ENCODE data around the gene CA11. TPM values are rescaled to one million over a fixed set of nuclear protein-coding genes. Genes with fewer than 3 reads are reported as not detected.

CA11 gene
- total RNA-seq, 2 donors from 2014 or later: 10.5 to 11.9 TPM

GRCh38 chr19:48616491-48617056 is 29.4 kb downstream of the CA11 start:
- Mint-ChIP-seq H3K4me1 (ENCODE audit: low read depth) (peaks cover 44% of the 10 kb centered on the region), H3K9me3 (no peaks in the 10 kb centered on the region), H3K36me3 (ENCODE audit: insufficient read depth in 2 of 2) (peaks cover 14 to 30% of the 10 kb centered on the region in 2 donors), H3K27ac (peak overlapping the region; percentile 99), H3K27me3 (ENCODE audit: low read depth) (no peaks in the 10 kb centered on the region), H3K4me3 (peak overlapping the region; percentile 100)
- no peak for DNase-seq
- no peak for ATAC-seq (replicated peaks in 1 of 2)

GRCh38 chr19:48616041-48616436 is 29.9 kb downstream of the CA11 start:
- peak overlapping the region; percentile 12 for H3K27ac Mint-ChIP-seq
- no peak for DNase-seq
- peaks cover 14 to 27% of the 10 kb centered on the region in 2 donors for H3K36me3 Mint-ChIP-seq (ENCODE audit: insufficient read depth in 2 of 2)
- H3K4me3 Mint-ChIP-seq: peak overlapping the region; percentile 100
- no peaks in the 10 kb centered on the region for H3K27me3 Mint-ChIP-seq (ENCODE audit: low read depth)
- peaks cover 40% of the 10 kb centered on the region for H3K4me1 Mint-ChIP-seq (ENCODE audit: low read depth)
- H3K9me3 Mint-ChIP-seq: no peaks in the 10 kb centered on the region
- no peak for ATAC-seq (replicated peaks in 1 of 2)

- Mint-ChIP-seq H3K4me1 (ENCODE audit: low read depth) (peaks cover 39% of the 10 kb centered on the region), H3K4me3 (peak overlapping the region in 1 of 2 donors; percentile 52), H3K9me3 (no peaks in the 10 kb centered on the region), H3K27ac (no peak overlapping the region), H3K27me3 (ENCODE audit: low read depth) (no peaks in the 10 kb centered on the region), H3K36me3 (ENCODE audit: insufficient read depth in 2 of 2) (peaks cover 14 to 27% of the 10 kb centered on the region in 2 donors)
- ATAC-seq (replicated peaks in 1 of 2) (no peak), DNase-seq (no peak)
These were observed 30.6 kb downstream of the CA11 start for GRCh38 chr19:48615231-48616040.

- H3K27ac Mint-ChIP-seq: peak within 1 kb of the TSS; percentile 14
These were observed 31.4 kb downstream of the CA11 start, which contains the start of gene FAM83E for GRCh38 chr19:48614436-48615230. TSS of gene FAM83E (minus strand) at chr19:48615076. CDS start at chr19:48613372, 1,704 bp downstream.

GRCh38 chr19:48613852-48614435 is 32.0 kb downstream of the CA11 start:
- DNase-seq: no peak
- ATAC-seq (replicated peaks in 1 of 2): peak in 1 of 2 donors; percentile 12
- H3K4me1 Mint-ChIP-seq (ENCODE audit: low read depth): peaks cover 28% of the 10 kb centered on the region
- H3K9me3 Mint-ChIP-seq: no peaks in the 10 kb centered on the region
- no peak overlapping the region for H3K4me3 Mint-ChIP-seq
- peak overlapping the region; percentile 14 for H3K27ac Mint-ChIP-seq
- no peaks in the 10 kb centered on the region for H3K27me3 Mint-ChIP-seq (ENCODE audit: low read depth)
- H3K36me3 Mint-ChIP-seq (ENCODE audit: insufficient read depth in 2 of 2): peaks cover 10 to 25% of the 10 kb centered on the region in 2 donors

More at GRCh38 chr19:48614436-48615230, 31.4 kb downstream of the CA11 start, which contains the start of gene FAM83E:
- H3K4me3 Mint-ChIP-seq: peak within 1 kb of the TSS in 1 of 2 donors; percentile 52
- H3K4me1 Mint-ChIP-seq (ENCODE audit: low read depth): peaks cover 31% of the 10 kb centered on the region
- no peaks in the 10 kb centered on the region for H3K9me3 Mint-ChIP-seq
- DNase-seq (no peak), ATAC-seq (replicated peaks in 1 of 2) (no peak)
- peaks cover 12 to 27% of the 10 kb centered on the region in 2 donors for H3K36me3 Mint-ChIP-seq (ENCODE audit: insufficient read depth in 2 of 2)
- H3K27me3 Mint-ChIP-seq (ENCODE audit: low read depth): no peaks in the 10 kb centered on the region

GRCh38 chr19:48613024-48613851 is 32.7 kb downstream of the CA11 start:
- peaks cover 23% of the 10 kb centered on the region for H3K4me1 Mint-ChIP-seq (ENCODE audit: low read depth)
- no peaks in the 10 kb centered on the region for H3K27me3 Mint-ChIP-seq (ENCODE audit: low read depth)
- no peaks in the 10 kb centered on the region for H3K9me3 Mint-ChIP-seq
- H3K27ac Mint-ChIP-seq: no peak overlapping the region
- no peak overlapping the region for H3K4me3 Mint-ChIP-seq
- H3K36me3 Mint-ChIP-seq (ENCODE audit: insufficient read depth in 2 of 2): peaks cover 5 to 20% of the 10 kb centered on the region in 2 donors
- no peak for DNase-seq
- peak in 1 of 2 donors; percentile 17 for ATAC-seq (replicated peaks in 1 of 2)

GRCh38 chr19:48611872-48612271 is 34.1 kb downstream of the CA11 start:
- DNase-seq (no peak), ATAC-seq (replicated peaks in 1 of 2) (no peak)
- H3K4me3 Mint-ChIP-seq: no peak overlapping the region
- H3K27me3 Mint-ChIP-seq (ENCODE audit: low read depth): no peaks in the 10 kb centered on the region
- H3K4me1 Mint-ChIP-seq (ENCODE audit: low read depth): peaks cover 9% of the 10 kb centered on the region
- peaks cover 5 to 12% of the 10 kb centered on the region in 2 donors for H3K36me3 Mint-ChIP-seq (ENCODE audit: insufficient read depth in 2 of 2)
- no peaks in the 10 kb centered on the region for H3K9me3 Mint-ChIP-seq
- peak overlapping the region; percentile 68 for H3K27ac Mint-ChIP-seq

- no peaks in the 10 kb centered on the region for H3K36me3 Mint-ChIP-seq (ENCODE audit: insufficient read depth in 2 of 2)
These were observed 36.3 kb downstream of the CA11 start for GRCh38 chr19:48609571-48610108.

GRCh38 chr19:48608798-48609263 is 37.2 kb downstream of the CA11 start:
- ATAC-seq (replicated peaks in 1 of 2) (peak; percentile 50 to 73), DNase-seq (peak; percentile 54 to 59)
- no peak overlapping the region for H3K27ac Mint-ChIP-seq
- H3K36me3 Mint-ChIP-seq (ENCODE audit: insufficient read depth in 2 of 2): no peaks in the 10 kb centered on the region
- no peaks in the 10 kb centered on the region for H3K27me3 Mint-ChIP-seq (ENCODE audit: low read depth)
- no peaks in the 10 kb centered on the region for H3K4me1 Mint-ChIP-seq (ENCODE audit: low read depth)
- H3K4me3 Mint-ChIP-seq: peak overlapping the region in 1 of 2 donors; percentile 22
- no peaks in the 10 kb centered on the region for H3K9me3 Mint-ChIP-seq

More at GRCh38 chr19:48609571-48610108, 36.3 kb downstream of the CA11 start:
- no peak for DNase-seq
- Mint-ChIP-seq H3K27ac (no peak overlapping the region), H3K9me3 (no peaks in the 10 kb centered on the region), H3K4me3 (no peak overlapping the region), H3K27me3 (ENCODE audit: low read depth) (no peaks in the 10 kb centered on the region), H3K4me1 (ENCODE audit: low read depth) (no peaks in the 10 kb centered on the region)
- ATAC-seq (replicated peaks in 1 of 2): no peak

- Mint-ChIP-seq H3K9me3 (no peaks in the 10 kb centered on the region), H3K27me3 (ENCODE audit: low read depth) (no peaks in the 10 kb centered on the region), H3K27ac (no peak overlapping the region), H3K36me3 (ENCODE audit: insufficient read depth in 2 of 2) (no peaks in the 10 kb centered on the region), H3K4me3 (no peak overlapping the region), H3K4me1 (ENCODE audit: low read depth) (no peaks in the 10 kb centered on the region)
- DNase-seq: no peak
- no peak for ATAC-seq (replicated peaks in 1 of 2)
These were observed 38.6 kb downstream of the CA11 start for GRCh38 chr19:48607359-48607755.

GRCh38 chr19:48606463-48607358 is 39.3 kb downstream of the CA11 start, which contains the start of gene SPACA4:
TSS of gene SPACA4 (plus strand) at chr19:48606742. CDS start at chr19:48606979, 237 bp downstream.
- Mint-ChIP-seq H3K9me3 (no peaks in the 10 kb centered on the region), H3K27ac (no peak within 1 kb of the TSS), H3K4me1 (ENCODE audit: low read depth) (no peaks in the 10 kb centered on the region), H3K27me3 (ENCODE audit: low read depth) (no peaks in the 10 kb centered on the region), H3K36me3 (ENCODE audit: insufficient read depth in 2 of 2) (no peaks in the 10 kb centered on the region), H3K4me3 (no peak within 1 kb of the TSS)
- no peak for DNase-seq
- no peak for ATAC-seq (replicated peaks in 1 of 2)
